Activated CD8-positive, alpha-beta T cell treated with anti-CD3 and anti-CD28 coated beads for 36 hours (primary cell): Measurements from ENCODE around the gene TBC1D19. TPM values are rescaled to one million over a fixed set of nuclear protein-coding genes. Genes with fewer than 3 reads are reported as not detected.

Source experiments
- ATAC-seq: fragments of 200-7000 bp; cut with Tn5 transposase; one replicate; pipeline ENCODE4 v1.10.0; 2021; ENCODE audit warnings: mild to moderate bottlenecking, moderate library complexity
- CTCF ChIA-PET: fragments of 350-600 bp; sonication (Branson Sonifier 250); formaldehyde crosslinking; loops from one replicate; lab custom pipeline; 2021; ENCODE audit warnings: antibody characterized with exemption; lab: Charles Lee
- POLR2A ChIA-PET: fragments of 350-600 bp; sonication (Branson Sonifier 250); formaldehyde crosslinking; loops from one replicate; lab custom pipeline; 2021; ENCODE audit warnings: antibody characterized with exemption; lab: Charles Lee
- DNase-seq: peaks from one replicate; pipeline ENCODE4 v3.0.0-alpha.2; 2020
- H3K27ac Mint-ChIP-seq: one replicate; pipeline ENCODE4 v1.8.0; 2021; ENCODE audit warnings: mild to moderate bottlenecking, mixed read lengths
- H3K27me3 Mint-ChIP-seq: one replicate; pipeline ENCODE4 v1.8.0; 2021; ENCODE audit warnings: mixed read lengths
- H3K36me3 Mint-ChIP-seq: one replicate; pipeline ENCODE4 v1.8.0; 2021; ENCODE audit warnings: low read depth, mixed read lengths
- H3K4me1 Mint-ChIP-seq: one replicate; pipeline ENCODE4 v1.8.0; 2021; ENCODE audit warnings: low read depth, mixed read lengths
- H3K4me3 Mint-ChIP-seq: one replicate; pipeline ENCODE4 v1.8.0; 2021; ENCODE audit warnings: mild to moderate bottlenecking, moderate library complexity, mixed read lengths
- H3K9me3 Mint-ChIP-seq: one replicate; pipeline ENCODE4 v1.8.0; 2021; ENCODE audit warnings: mixed read lengths
- CTCF ChIP-seq: fragments of 200-600 bp; IDR thresholded peaks from one replicate; pipeline ENCODE4 v1.8.0; 2022; ENCODE audit warnings: antibody characterized with exemption, mild to moderate bottlenecking
- intact Hi-C: fragments of 100-400 bp; cut with micrococcal nuclease; formaldehyde crosslinking; loops from one replicate; pipeline ENCODE4 v1.10.0; 2022
- total RNA-seq, 2 experiments: library from RNA; stranded (reverse); gene quantifications; one replicate each; pipeline ENCODE4 v1.2.3, GENCODE V29; 2021

The TBC1D19 gene
- total RNA-seq, 2 experiments from 2014 or later = 4.0 to 4.5 TPM

GRCh38 chr4:26780539-26780938, 196.7 kb downstream of the TBC1D19 start:
- Mint-ChIP-seq H3K4me3 (no peak overlapping the region), H3K36me3 (peaks cover 6% of the 10 kb centered on the region), H3K4me1 (no peaks in the 10 kb centered on the region), H3K9me3 (no peaks in the 10 kb centered on the region), H3K27ac (no peak overlapping the region), H3K27me3 (no peaks in the 10 kb centered on the region)
- ChIA-PET CTCF (no interaction called here), POLR2A (no interaction called here)
- no peak for DNase-seq
- intact Hi-C loops = no loop called here
- peak; percentile 47 for ATAC-seq
- TF ChIP-seq CTCF = no peak

- no peaks in the 10 kb centered on the region for H3K27me3 Mint-ChIP-seq
- ATAC-seq (no peak), DNase-seq (no peak)
- no peaks in the 10 kb centered on the region for H3K9me3 Mint-ChIP-seq
- POLR2A ChIA-PET = no interaction called here
- TF ChIP-seq CTCF = no peak
- CTCF ChIA-PET = interaction anchor here (0.6 to 0.8 kb wide), 2 partner anchors 51 to 225 kb away, joined by 3 read pairs; no protein-coding TSS in a partner anchor
- H3K36me3 Mint-ChIP-seq = peaks cover 6% of the 10 kb centered on the region
- intact Hi-C loops = no loop called here
- peaks cover under 1% of the 10 kb centered on the region for H3K4me1 Mint-ChIP-seq
- no peak overlapping the region for H3K4me3 Mint-ChIP-seq
- H3K27ac Mint-ChIP-seq = no peak overlapping the region
Observed at GRCh38 chr4:26782168-26782829, 198.4 kb downstream of the TBC1D19 start.

GRCh38 chr4:26782830-26783202, 198.9 kb downstream of the TBC1D19 start:
- ChIA-PET POLR2A (no interaction called here), CTCF (interaction anchor here (0.8 kb wide), 1 partner anchor 50 kb away, joined by 3 read pairs; no protein-coding TSS in a partner anchor)
- DNase-seq (no peak), ATAC-seq (no peak)
- H3K9me3 Mint-ChIP-seq = no peaks in the 10 kb centered on the region
- intact Hi-C loops = no loop called here
- H3K27ac Mint-ChIP-seq = no peak overlapping the region
- no peaks in the 10 kb centered on the region for H3K27me3 Mint-ChIP-seq
- H3K4me3 Mint-ChIP-seq = no peak overlapping the region
- peaks cover 6% of the 10 kb centered on the region for H3K36me3 Mint-ChIP-seq
- no peak for TF ChIP-seq CTCF
- H3K4me1 Mint-ChIP-seq = peaks cover 5% of the 10 kb centered on the region

- no peaks in the 10 kb centered on the region for H3K9me3 Mint-ChIP-seq
- peaks cover 16% of the 10 kb centered on the region for H3K4me1 Mint-ChIP-seq
- intact Hi-C loops = no loop called here
- H3K27ac Mint-ChIP-seq = no peak overlapping the region
- CTCF ChIA-PET = interaction anchor here (0.6 kb wide), 1 partner anchor 178 kb away, joined by 3 read pairs; no protein-coding TSS in a partner anchor
- H3K27me3 Mint-ChIP-seq = no peaks in the 10 kb centered on the region
- DNase-seq (no peak), ATAC-seq (no peak)
- POLR2A ChIA-PET = no interaction called here
- peaks cover 6% of the 10 kb centered on the region for H3K36me3 Mint-ChIP-seq
- no peak for TF ChIP-seq CTCF
- H3K4me3 Mint-ChIP-seq = no peak overlapping the region
Observed at GRCh38 chr4:26784207-26784865, 200.5 kb downstream of the TBC1D19 start.

GRCh38 chr4:26785312-26785711, 201.4 kb downstream of the TBC1D19 start:
- Mint-ChIP-seq H3K27ac (no peak overlapping the region), H3K27me3 (no peaks in the 10 kb centered on the region), H3K4me3 (no peak overlapping the region), H3K9me3 (no peaks in the 10 kb centered on the region), H3K36me3 (peaks cover 6% of the 10 kb centered on the region), H3K4me1 (peaks cover 16% of the 10 kb centered on the region)
- DNase-seq = no peak
- POLR2A ChIA-PET = no interaction called here
- intact Hi-C loops = loop anchor here (5.0 kb wide), 1 partner anchor 227 kb away; no protein-coding TSS in a partner anchor
- CTCF ChIA-PET = no interaction called here
- ATAC-seq = no peak
- no peak for TF ChIP-seq CTCF
